ENCODE measurements around the gene ALDH5A1.

ALDH5A1 gene

DNA sequence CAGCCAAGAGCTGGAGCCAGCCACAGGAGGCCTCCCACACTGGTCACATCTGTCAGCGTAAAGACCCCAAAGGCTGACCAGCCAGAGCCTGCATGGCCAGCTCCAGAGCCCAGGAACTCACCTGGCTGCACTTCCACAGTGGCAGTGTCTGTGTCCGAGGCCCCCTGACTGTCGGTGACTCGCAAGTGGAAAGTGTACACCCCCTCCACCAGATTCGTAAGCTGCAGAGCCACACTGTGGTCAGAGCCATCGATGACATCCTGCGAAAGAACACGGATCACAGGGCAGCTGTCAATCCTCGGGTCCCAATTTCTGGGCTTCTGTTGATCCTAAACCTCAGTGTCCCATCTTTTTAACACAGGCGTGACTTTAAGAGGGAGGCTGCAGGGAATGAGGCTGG is 69.3 kb downstream of the ALDH5A1 start:
- DNase-seq (ENCODE audit: low read depth in 1 of 2, low spot score in 1 of 2): no peak

DNA sequence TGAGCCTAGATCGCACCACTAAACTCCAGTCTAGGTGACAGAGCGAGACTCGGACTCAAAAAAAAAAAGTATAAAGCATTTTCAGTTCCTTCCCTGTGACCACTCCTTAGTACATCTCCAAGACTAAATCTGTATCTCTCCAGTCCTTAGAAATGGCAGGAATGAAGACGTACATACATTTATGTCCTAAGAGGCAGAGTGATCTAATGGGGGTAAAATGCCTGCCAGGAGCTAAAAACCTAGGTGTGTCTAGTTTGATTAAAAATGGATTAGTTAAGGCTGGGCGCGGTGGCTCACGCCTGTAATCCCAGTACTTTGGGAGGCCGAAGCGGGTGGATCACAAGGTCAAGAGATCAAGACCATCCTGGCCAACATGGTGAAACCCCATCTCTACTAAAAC is 70.4 kb downstream of the ALDH5A1 start:
- no peak for DNase-seq (ENCODE audit: low read depth in 1 of 2, low spot score in 1 of 2)

DNA sequence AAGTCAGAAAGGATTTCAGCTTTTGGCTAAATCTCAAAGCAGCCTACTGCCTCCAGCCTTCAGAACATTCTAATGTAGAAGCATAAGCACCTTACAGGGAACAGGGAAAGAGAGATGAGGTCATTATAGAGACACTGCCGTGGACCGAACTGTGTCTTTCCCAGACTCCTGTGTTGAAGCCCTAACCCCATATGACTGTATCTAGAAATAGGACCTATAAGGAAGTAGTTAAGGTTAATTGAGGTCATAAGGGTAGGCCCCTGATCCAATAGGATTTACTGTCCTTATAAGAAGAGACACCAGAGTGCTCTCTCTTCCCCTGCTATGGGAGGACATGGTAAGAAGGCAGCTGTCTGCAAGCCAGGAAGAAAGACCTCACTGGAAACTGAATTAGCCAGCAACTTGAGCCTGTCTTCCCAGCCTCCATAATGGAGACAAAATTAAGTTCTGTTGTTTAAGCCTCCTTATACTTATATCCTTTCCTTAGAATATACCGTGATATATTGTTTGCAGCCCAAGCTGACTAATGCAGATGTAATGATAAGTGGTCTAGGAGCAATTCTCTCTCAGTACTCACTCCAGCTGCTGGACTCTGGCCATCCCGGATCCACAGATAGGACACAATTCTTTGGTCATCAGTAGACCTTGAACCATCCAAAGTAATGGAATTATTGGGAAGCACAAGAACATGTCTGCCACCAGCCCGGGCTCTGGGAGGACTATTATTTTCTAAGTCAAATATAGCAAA is 71.4 kb downstream of the ALDH5A1 start:
- DNase-seq (ENCODE audit: low read depth in 1 of 2, low spot score in 1 of 2): no peak

DNA sequence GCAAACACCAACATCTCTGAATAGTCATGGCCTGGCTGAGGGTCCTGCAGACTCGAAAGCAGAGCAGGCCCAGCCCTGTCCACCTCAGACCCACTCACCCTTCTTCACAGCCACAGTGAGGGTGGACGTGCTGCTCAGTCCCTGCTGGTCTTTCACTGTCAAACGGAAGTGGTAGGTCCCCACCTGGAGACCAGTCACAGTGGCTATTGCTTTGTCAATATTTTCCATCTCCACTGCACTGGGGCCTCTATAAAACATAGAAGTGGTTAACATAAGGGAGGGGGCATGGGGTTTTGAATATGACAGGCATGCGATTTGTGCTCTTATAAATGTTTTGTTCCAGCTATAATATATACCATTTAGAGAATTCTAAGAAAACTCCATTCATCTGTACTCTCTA is 73.9 kb downstream of the ALDH5A1 start:
- no peak for DNase-seq (ENCODE audit: low read depth in 1 of 2, low spot score in 1 of 2)

DNA sequence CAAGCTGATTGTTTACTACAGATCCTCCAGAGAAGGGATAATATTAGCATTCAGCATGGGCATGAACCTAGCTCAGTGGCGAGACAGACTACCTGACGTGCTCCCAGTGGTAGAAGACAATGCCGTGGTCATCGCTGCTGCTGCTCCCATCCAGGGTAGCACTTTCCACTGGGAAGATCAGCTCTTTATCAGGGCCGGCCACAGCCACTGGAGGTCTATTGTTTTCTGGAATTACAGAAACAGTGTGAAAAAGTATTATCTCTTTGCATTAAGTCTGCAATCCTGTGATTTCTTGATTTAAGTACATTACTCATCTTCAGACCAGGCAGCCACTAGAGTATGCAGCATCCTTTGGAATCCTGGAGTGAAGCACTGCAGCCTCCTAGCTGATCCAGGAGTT is 75.0 kb downstream of the ALDH5A1 start:
- no peak for DNase-seq (ENCODE audit: low read depth in 1 of 2, low spot score in 1 of 2)

DNA sequence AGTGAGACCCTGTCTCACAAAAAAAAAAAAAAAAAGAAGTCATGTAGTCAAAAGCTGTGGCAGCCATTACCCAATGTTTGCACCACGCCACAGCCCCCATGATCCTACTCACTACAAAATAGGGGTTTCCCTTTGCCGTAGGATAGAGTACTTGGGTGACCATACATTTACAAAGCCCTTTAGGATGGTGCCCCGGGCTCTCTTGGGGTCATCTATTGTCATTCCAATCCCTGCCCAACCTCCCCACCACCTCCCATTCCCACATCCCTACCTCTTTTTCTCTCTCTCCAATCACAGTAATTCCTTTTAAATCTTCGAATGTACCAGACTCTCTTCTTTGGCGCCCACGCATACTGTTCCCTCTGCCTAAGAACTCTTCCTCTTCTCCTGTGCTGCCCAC is 76.6 kb downstream of the ALDH5A1 start:
- no peak for DNase-seq (ENCODE audit: low read depth in 1 of 2, low spot score in 1 of 2)

DNA sequence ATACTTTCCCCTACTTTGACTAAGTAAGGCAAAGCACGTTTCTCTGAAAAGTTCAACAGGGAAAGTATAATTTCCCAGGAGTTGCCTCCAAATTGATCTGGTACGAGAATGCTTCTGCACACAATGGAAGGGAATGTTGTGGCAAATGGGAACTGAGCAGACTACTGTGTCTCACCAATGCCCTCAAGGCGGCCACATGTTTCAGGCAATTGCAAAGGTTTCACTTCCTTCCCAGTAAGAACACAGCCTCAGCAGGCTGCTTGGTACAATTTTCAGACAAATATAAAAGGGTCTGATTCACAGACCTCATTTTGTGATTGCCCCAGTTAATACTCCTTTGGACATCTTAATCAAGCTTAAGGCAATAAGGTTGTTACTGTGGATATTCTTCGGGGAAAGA is 80.0 kb downstream of the ALDH5A1 start:
- DNase-seq (ENCODE audit: low read depth in 1 of 2, low spot score in 1 of 2): no peak

DNA sequence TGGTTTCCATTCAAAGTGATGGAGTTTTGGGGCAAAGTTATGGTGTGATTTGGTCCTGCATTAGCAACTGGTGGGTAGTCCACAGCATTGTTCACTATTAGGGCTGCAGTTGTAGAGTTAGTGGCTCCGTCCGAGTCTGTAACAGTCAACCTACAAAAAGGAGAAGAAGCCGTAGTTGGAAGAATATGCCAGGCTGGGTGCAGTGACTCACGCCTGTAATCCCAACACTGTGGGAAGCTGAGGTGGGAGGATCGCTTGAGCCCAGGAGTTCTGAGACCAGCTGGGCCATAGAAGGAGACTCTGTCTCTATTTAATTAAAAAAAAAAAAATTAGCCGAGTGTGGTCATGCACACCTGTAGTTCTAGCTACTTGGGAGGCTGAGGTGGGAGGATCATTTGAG is 81.7 kb downstream of the ALDH5A1 start:
- no peak for DNase-seq (ENCODE audit: low read depth in 1 of 2, low spot score in 1 of 2)

DNA sequence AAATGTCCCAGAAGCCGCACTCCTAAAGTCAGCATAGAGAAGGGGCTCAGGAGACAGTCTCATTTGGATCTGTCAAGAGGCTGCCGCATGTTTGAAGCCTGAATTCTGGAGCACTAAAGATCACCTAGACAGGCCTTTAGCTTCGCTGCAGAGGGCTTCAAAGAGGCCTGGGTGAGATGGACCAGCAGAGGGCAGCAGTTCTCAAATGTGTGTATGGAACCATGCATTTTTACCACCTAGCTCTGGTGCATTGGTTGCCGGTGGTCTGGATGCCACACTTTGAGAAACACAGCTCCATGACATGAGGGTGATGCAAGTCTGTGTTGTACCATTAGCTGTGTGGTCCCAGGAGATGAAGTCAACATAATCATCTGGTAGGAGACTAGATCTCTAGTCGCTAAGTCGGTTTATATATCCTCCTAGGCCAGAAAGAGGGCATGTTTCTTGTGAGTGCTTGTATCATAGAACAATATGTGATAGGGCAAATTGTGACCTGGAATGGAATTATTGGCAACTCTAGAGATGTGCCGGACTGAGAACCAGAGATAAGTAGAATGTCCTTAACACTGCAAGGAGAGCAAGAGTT is 86.4 kb downstream of the ALDH5A1 start:
- peak; percentile 52 to 54 for DNase-seq (ENCODE audit: low read depth in 1 of 2, low spot score in 1 of 2)

DNA sequence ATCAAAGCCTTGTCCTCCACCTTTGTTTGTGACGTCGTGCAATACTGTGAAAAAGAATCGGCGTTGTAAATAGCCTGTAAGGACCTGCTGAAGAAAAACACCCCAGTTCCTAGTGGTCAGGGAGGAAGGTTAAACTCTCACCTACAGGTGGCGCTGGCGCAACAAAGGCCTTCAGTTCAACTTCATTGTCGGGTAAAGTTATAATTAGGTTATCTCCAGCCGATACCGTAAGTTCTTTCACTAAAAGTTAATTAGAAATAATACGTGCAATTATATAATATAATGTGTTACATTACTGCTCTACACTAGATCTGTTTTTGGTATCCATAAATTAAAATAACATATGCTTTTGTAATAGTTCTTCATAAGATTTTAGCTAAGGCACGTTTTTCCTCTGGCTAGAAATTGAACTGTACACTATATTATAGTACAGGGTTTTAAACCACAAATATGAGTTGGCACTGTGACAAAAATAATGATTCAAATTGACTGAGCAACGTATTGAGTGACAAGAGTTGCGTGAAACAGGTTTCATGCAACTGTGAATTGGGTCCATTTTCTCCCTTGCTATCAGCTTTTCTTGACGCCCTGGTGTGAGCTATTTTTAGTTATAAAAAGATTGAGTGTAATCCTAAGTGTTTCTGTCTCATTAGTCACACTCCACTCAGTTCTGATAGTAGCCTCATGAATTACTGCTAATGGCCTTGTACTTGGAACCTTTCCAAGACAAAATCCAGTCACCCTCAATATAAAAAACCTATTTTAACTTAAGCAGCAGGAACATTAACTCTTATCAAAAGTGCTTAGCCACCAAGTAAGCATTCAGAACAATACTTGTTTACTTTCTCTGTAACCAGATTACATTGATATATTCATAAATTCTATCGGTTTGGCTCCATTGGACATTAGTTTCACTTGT is 89.0 kb downstream of the ALDH5A1 start:
- peak; percentile 45 to 46 for DNase-seq (ENCODE audit: low read depth in 1 of 2, low spot score in 1 of 2)

DNA sequence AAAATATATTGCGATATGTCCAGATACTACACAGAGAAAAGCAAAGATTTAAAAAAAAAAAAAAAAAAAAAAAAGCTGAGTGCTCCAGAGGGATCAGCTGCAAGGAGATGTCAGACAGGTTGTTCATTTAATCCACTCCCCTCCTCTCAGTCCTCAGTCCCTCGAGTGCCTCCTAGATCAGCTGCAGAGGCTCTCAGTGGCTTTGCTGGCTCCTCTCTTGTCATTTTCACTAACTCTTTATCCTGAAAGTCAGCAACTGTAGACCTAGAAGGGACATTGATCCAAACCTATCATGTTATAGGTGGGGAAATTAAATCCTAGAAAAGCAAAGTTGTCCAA is 89.6 kb downstream of the ALDH5A1 start:
- no peak for DNase-seq (ENCODE audit: low read depth in 1 of 2, low spot score in 1 of 2)

Measured in stimulated activated CD4-positive, alpha-beta T cell treated with anti-CD3 and anti-CD28 coated beads, Interleukin-15, amount 100 ng/mL, for 1 hour (primary cell).